IMR-90 (cell line): ENCODE results near the gene CENPX.

Experiments
- CEBPB ChIP-seq: IDR thresholded peaks from 2 replicates; pipeline ENCODE4 v1.6.1; 2012; ENCODE audit warnings: low read depth, low read length, improper control_type of control experiment
- CTCF ChIP-seq: conservative IDR thresholded peaks from 2 replicates; pipeline ENCODE4 v1.5.1; 2012; ENCODE audit warnings: mild to moderate bottlenecking, low read depth, low read length, improper control_type of control experiment

GRCh38 chr17:82047914-82048570, 25.4 kb upstream of the CENPX start:
- TF ChIP-seq CEBPB = no peak
- TF ChIP-seq CTCF = no peak
